GM10266 (cell line): ENCODE measurements around the gene DERA.
"Not testable (repeated sequence)": the region's sequence is repeated elsewhere in the genome, so short reads cannot be mapped to it uniquely, and the experiment has no call there.

Experiments
- DNase-seq: peaks from one replicate; pipeline ENCODE4 v3.0.0; 2012; ENCODE audit errors: extremely low spot score
- TF ChIP-seq, protein P1 (sequence below): IDR thresholded peaks from 2 replicates; pipeline ENCODE4 v1.5.1; 2012; ENCODE audit warnings: mild to moderate bottlenecking, low read depth; ENCODE audit not compliant: control insufficient read depth, insufficient read depth; ENCODE audit errors: missing control alignments

DERA gene

DNA sequence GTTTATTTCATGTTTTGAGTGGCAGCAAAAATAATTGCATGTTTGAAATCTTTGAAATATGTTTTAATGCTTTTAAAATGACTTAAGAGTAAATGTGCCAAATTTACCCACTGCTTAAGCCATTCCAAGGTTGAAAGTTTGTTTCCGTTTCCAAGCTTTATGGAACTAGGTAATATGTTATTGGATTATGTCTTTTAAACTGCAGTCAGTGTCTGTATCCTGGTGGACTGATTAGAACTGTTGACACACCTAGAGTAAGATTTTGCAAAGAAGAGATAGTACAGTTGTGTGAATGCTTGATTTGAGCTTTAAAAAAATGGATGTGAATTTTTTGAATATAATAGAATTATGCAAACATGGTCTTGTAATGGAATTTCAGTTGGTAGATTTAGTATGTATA lies 135.1 kb downstream of the DERA start:
- DNase-seq = no peak
- TF ChIP-seq, protein P1, sequence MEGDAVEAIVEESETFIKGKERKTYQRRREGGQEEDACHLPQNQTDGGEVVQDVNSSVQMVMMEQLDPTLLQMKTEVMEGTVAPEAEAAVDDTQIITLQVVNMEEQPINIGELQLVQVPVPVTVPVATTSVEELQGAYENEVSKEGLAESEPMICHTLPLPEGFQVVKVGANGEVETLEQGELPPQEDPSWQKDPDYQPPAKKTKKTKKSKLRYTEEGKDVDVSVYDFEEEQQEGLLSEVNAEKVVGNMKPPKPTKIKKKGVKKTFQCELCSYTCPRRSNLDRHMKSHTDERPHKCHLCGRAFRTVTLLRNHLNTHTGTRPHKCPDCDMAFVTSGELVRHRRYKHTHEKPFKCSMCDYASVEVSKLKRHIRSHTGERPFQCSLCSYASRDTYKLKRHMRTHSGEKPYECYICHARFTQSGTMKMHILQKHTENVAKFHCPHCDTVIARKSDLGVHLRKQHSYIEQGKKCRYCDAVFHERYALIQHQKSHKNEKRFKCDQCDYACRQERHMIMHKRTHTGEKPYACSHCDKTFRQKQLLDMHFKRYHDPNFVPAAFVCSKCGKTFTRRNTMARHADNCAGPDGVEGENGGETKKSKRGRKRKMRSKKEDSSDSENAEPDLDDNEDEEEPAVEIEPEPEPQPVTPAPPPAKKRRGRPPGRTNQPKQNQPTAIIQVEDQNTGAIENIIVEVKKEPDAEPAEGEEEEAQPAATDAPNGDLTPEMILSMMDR = no peak

DNA sequence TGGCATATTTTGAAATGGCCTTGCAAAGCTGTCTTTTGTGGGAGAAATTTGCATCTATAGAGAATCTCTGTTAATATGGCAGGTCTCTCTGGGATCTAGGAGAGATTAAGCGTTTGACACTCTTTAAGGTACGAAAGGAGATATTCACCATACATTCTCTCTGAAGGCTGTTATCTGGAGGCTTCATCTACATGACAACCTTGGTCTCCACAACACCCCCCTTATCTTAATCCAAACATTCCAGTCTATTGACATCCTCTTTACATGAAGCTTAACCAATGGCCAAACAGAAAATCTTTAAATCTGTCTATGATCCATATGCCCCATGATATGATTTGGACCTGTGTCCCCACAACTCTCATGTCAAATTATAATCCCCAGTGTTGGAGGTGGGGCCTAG lies 137.4 kb downstream of the DERA start:
- no peak for DNase-seq
- TF ChIP-seq, protein P1 = no peak

DNA sequence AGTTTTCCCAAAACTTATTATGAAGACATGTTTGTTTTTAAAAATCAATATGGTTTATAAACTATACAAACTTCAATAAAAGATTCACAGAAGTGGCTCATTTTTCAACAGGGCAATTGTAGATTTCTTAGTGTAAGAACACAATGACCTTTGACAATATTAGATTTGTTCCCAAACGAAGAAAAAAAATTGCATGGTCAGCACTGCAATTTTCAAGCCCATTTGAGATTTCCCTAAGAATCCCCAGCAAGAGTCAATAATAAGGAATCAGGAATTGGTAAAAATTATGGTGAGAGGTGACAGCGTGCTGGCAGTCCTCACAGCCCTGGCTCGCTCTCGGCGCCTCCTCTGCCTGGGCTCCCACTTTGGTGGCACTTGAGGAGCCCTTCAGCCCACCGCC lies 145.8 kb downstream of the DERA start:
- DNase-seq = no peak
- TF ChIP-seq, protein P1 = no peak

DNA sequence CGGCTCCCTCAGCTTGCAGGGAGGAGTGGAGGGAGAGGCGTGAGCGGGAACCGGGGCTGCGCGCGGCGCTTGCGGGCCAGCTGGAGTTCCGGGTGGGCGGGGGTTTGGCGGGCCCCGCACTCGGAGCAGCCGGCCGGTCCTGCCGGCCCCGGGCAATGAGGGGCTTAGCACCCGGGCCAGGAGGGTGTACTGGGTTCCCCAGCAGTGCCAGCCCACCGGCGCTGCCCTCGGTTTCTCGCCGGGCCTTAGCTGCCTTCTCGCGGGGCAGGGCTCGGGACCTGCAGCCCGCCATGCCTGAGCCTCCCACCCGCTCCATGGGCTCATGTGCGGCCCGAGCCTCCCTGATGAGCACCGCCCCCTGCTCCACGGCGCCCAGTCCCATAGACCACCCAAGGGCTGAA lies 146.2 kb downstream of the DERA start:
- DNase-seq = not testable (repeated sequence)

DNA sequence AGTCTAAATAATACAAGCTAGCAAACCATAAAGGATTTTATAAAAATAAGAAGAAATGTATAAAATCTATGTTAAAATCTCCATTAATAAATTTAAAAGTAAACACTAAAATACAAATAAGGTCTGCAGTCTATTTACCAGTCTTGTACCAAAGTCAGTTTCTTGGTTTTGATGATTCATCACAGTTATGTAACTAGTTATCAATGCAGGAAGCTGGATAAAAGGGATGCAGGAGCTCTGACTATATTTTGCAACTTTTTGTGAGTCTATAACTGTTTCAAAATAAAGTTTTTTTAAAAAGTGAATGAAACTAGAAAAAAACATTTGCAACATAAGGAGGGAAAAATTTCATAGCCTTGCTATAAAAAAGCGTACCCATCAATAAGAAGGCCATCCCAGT lies 151.5 kb downstream of the DERA start:
- no peak for DNase-seq
- TF ChIP-seq, protein P1 = no peak

DNA sequence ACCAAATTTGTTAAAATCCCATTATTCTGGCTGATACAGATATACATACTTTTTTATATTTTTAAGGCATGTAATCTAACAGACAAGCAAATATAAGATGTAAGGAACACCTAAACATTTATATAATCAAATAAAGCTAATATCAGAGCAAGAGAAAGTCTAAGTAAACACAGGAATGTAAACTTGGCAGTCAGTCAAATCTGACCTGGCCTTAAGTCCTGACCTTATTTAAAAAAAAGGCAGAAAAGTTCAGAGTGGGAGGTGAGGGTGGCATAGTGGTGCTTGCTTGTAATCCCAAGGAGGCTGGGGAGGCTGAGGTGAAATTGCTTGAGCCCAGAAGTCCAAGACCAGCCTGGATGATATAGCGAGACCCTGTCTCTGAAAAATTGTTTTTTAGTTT lies 152.6 kb downstream of the DERA start:
- no peak for DNase-seq
- TF ChIP-seq, protein P1 = no peak

DNA sequence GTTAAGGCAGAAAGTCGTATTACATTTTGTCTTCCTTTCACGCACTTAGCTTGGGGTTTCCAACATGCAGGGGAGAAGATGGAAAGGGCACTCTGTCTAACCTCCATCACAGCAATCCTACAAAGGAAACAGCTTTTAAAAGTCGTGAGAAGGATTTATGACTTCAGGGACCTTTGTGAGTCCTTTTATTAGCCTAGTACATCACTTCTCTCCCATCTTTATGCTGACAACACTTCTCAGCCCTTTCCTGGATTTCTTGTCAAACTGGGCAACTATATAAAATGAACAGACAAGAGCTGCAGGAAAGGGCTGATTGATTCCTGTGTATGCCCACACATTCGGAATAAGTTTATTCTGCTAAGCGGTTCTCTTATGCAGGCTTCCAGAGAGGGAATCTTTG lies 159.0 kb downstream of the DERA start:
- TF ChIP-seq, protein P1 = no peak
- no peak for DNase-seq

DNA sequence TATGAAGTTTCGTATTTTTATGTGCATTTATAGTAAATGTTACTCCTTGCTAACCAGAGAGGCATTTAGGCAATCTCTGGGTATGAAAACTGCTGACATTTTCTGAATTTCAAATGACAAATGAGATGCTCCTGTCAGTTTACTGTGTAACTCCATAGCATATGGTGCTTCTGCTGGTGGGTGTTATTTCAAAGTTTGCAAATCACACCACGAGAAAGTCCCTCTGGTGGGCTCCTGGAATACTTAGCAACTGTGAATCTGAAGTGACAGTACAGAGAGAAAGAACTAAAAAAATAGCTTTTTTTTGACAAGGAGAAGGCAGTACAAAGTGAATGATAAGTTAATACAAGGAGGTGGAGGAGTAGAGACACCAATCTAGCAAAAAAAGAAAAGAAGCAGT lies 161.5 kb downstream of the DERA start:
- TF ChIP-seq, protein P1 = no peak
- no peak for DNase-seq
